Measurements from ENCODE around the gene HNRNPU. TPM values are rescaled to one million over a fixed set of nuclear protein-coding genes. Genes with fewer than 3 reads are reported as not detected.

The HNRNPU gene
- total RNA-seq, 2 donors from 2014 or later, result 517 to 556 TPM

DNA sequence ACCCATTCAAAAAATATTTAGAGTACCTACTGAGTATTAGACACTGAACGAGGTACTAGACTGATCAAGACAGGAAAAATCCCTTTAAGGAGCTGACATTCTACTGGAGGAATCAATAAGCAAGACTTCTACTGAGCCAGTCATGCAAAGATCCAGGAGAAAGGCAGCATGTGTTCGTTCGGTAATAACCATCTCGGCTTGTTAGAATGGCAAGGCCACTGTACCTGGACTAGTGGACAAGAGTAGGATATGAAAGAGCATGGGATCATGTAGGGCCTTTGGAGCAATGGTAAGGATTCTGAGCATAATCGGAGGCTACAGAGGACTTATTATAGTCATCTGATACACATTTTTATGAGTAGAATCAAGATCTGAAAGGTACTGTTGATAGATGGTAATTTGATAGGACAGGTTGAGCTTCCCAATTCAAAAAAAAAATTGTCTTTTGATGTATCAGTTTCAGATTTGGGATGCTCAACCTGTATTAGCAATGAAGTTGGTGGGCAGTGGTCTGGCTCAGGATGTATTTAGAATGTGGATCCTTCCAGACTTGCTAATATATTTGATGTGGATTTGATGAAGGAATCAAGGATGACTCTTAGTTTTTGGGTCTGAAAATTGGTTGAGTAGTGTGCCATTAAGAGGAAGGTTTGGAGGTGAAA, 26.6 kb downstream of the HNRNPU start:
- peak overlapping the region; percentile 79 for H3K4me3 Mint-ChIP-seq
- peak overlapping the region; percentile 12 for H3K9ac ChIP-seq (ENCODE audit: extremely low read depth, low read length, poor library complexity, severe bottlenecking)
- H3K27me3 ChIP-seq (ENCODE audit: control insufficient read depth, insufficient read depth, low read length, poor library complexity, severe bottlenecking), result no peaks in the 10 kb centered on the region
- WGBS, 2 experiments (ENCODE audit: insufficient coverage in 1 of 2, insufficient read length in 1 of 2), result 89 to 91% methylated on average over 5 of the region's 5 CpGs
- no peak for DNase-seq
- H3K36me3 ChIP-seq (ENCODE audit: control insufficient read depth, insufficient read depth, low read length), result peaks cover 52% of the 10 kb centered on the region
- H3K27ac Mint-ChIP-seq, result peak overlapping the region; percentile 16
- no peak for TF ChIP-seq CTCF (conservative IDR thresholded peaks at IDR 0.05)
- no peaks in the 10 kb centered on the region for H3K4me1 ChIP-seq (ENCODE audit: control insufficient read depth, insufficient read depth, low read length)
- peaks cover 22% of the 10 kb centered on the region for H3K4me1 Mint-ChIP-seq
- H3K27me3 Mint-ChIP-seq (ENCODE audit: insufficient read depth), result no peaks in the 10 kb centered on the region
- no peaks in the 10 kb centered on the region for H3K9me3 ChIP-seq (ENCODE audit: control insufficient read depth, low read length)
- peak overlapping the region; percentile 92 for H3K4me3 ChIP-seq (ENCODE audit: low read length)
- no peaks in the 10 kb centered on the region for H3K9me3 Mint-ChIP-seq
- H3K36me3 Mint-ChIP-seq (ENCODE audit: low read depth), result peaks cover 39% of the 10 kb centered on the region
- H3K27ac ChIP-seq (ENCODE audit: low read depth, low read length), result no peak overlapping the region

DNA sequence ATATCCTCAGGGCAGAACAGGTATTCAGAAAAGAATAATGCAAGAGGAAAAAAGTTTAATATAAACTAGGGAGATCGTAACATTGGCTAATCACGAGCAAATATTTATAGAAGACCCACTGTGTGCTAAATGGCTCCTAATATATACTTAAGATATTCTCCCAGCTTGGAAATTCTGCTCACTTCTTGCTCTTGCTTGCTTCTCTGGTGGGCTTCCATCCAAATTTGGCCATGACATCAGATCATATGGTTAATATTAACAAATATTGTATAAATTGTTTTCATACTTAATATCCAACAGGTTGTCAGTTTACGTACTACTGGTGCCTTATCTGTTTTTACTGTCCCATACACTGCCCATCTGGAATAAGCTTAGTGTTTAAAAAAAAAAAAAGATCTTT, 27.8 kb downstream of the HNRNPU start:
- H3K4me1 ChIP-seq (ENCODE audit: control insufficient read depth, insufficient read depth, low read length), result no peaks in the 10 kb centered on the region
- peak overlapping the region; percentile 90 for H3K9ac ChIP-seq (ENCODE audit: extremely low read depth, low read length, poor library complexity, severe bottlenecking)
- Mint-ChIP-seq H3K9me3 (no peaks in the 10 kb centered on the region), H3K27ac (peak overlapping the region; percentile 95), H3K36me3 (ENCODE audit: low read depth) (peaks cover 31% of the 10 kb centered on the region), H3K4me3 (peak overlapping the region; percentile 79), H3K27me3 (ENCODE audit: insufficient read depth) (no peaks in the 10 kb centered on the region), H3K4me1 (peaks cover 22% of the 10 kb centered on the region)
- no peak for DNase-seq
- H3K9me3 ChIP-seq (ENCODE audit: control insufficient read depth, low read length), result no peaks in the 10 kb centered on the region
- peak overlapping the region; percentile 92 for H3K4me3 ChIP-seq (ENCODE audit: low read length)
- H3K36me3 ChIP-seq (ENCODE audit: control insufficient read depth, insufficient read depth, low read length), result peaks cover 41% of the 10 kb centered on the region
- WGBS, 2 experiments (ENCODE audit: insufficient coverage in 1 of 2, insufficient read length in 1 of 2), result 32 to 43% methylated on average over 1 to 2 of the region's 3 CpGs
- no peaks in the 10 kb centered on the region for H3K27me3 ChIP-seq (ENCODE audit: control insufficient read depth, insufficient read depth, low read length, poor library complexity, severe bottlenecking)
- no peak for TF ChIP-seq CTCF (conservative IDR thresholded peaks at IDR 0.05)
- peak overlapping the region; percentile 100 for H3K27ac ChIP-seq (ENCODE audit: low read depth, low read length)

DNA sequence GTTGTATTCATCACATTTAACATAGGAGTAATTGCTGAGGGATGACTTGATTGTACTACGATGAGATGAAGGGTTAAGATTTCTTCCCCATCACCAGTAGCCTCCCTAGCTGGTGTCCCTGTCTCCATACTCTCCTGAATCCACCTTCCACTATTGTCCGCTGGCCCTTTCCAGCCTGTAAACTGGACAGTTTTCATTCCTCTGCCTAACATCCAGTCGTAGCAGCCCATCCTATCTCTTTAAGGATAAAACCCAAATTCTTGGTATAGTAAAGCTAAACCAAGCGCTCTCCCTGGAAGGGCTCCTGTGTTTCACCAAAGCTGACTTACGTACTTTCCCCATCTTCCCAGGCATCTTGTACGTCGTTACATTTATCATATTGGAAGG, 28.2 kb downstream of the HNRNPU start:
- Mint-ChIP-seq H3K36me3 (ENCODE audit: low read depth) (peaks cover 27% of the 10 kb centered on the region), H3K27me3 (ENCODE audit: insufficient read depth) (no peaks in the 10 kb centered on the region), H3K27ac (peak overlapping the region; percentile 95), H3K4me1 (peaks cover 22% of the 10 kb centered on the region), H3K4me3 (peak overlapping the region; percentile 79), H3K9me3 (no peaks in the 10 kb centered on the region)
- WGBS, 2 experiments (ENCODE audit: insufficient coverage in 1 of 2, insufficient read length in 1 of 2), result 4 to 5% methylated on average over 4 to 7 of the region's 7 CpGs
- Histone ChIP-seq H3K4me3 (ENCODE audit: low read length) (peak overlapping the region; percentile 92), H3K27ac (ENCODE audit: low read depth, low read length) (peak overlapping the region; percentile 100), H3K4me1 (ENCODE audit: control insufficient read depth, insufficient read depth, low read length) (no peaks in the 10 kb centered on the region), H3K9ac (ENCODE audit: extremely low read depth, low read length, poor library complexity, severe bottlenecking) (peak overlapping the region; percentile 90), H3K9me3 (ENCODE audit: control insufficient read depth, low read length) (no peaks in the 10 kb centered on the region), H3K27me3 (ENCODE audit: control insufficient read depth, insufficient read depth, low read length, poor library complexity, severe bottlenecking) (no peaks in the 10 kb centered on the region), H3K36me3 (ENCODE audit: control insufficient read depth, insufficient read depth, low read length) (peaks cover 36% of the 10 kb centered on the region)
- DNase-seq, result peak; percentile 63
- no peak for TF ChIP-seq CTCF (conservative IDR thresholded peaks at IDR 0.05)

Data from endodermal cell (in vitro differentiated cells).